Activated CD4-positive, alpha-beta memory T cell treated with anti-CD3 and anti-CD28 coated beads, Interleukin-2, amount 10 ng/mL, durations not matched to agents 7 days and 5 days (primary cell): ENCODE results near the gene LSM3. TPM values are rescaled to one million over a fixed set of nuclear protein-coding genes. Genes with fewer than 3 reads are reported as not detected.

Experiments
- CTCF ChIA-PET: fragments of 350-600 bp; sonication (Branson Sonifier 250); formaldehyde crosslinking; loops from one replicate; lab custom pipeline; 2021; ENCODE audit warnings: antibody characterized with exemption, inconsistent platforms; lab: Charles Lee
- POLR2A ChIA-PET: fragments of 350-600 bp; sonication (Branson Sonifier 250); formaldehyde crosslinking; loops from one replicate; lab custom pipeline; 2021; ENCODE audit warnings: antibody characterized with exemption; lab: Charles Lee
- DNase-seq: peaks from one replicate; pipeline ENCODE4 v3.0.0-alpha.2; 2020
- H3K27ac Mint-ChIP-seq: one replicate; pipeline ENCODE4 v1.8.0; 2021; ENCODE audit warnings: mild to moderate bottlenecking, mixed read lengths
- H3K27me3 Mint-ChIP-seq: one replicate; pipeline ENCODE4 v1.8.0; 2021; ENCODE audit warnings: mixed read lengths
- H3K36me3 Mint-ChIP-seq: one replicate; pipeline ENCODE4 v1.8.0; 2021; ENCODE audit warnings: low read depth, mixed read lengths
- H3K4me1 Mint-ChIP-seq: one replicate; pipeline ENCODE4 v1.8.0; 2021; ENCODE audit warnings: mixed read lengths
- H3K4me3 Mint-ChIP-seq: one replicate; pipeline ENCODE4 v1.8.0; 2021; ENCODE audit warnings: mild to moderate bottlenecking, mixed read lengths
- H3K9me3 Mint-ChIP-seq: one replicate; pipeline ENCODE4 v1.8.0; 2021; ENCODE audit warnings: mixed read lengths
- total RNA-seq, 2 experiments: library from RNA; stranded (reverse); gene quantifications; one replicate each; pipeline ENCODE4 v1.2.3, GENCODE V29; 2021

LSM3 gene
- total RNA-seq, 2 experiments from 2014 or later: 14.2 to 14.3 TPM

- ChIA-PET CTCF (interaction anchor here (1.7 kb wide), 1 partner anchor 28 kb away, joined by 6 read pairs; no protein-coding TSS in a partner anchor), POLR2A (no interaction called here)
- peaks cover 6% of the 10 kb centered on the region for H3K9me3 Mint-ChIP-seq
- H3K27ac Mint-ChIP-seq: no peak overlapping the region
- no peak for DNase-seq
- peaks cover 6% of the 10 kb centered on the region for H3K36me3 Mint-ChIP-seq
- H3K4me3 Mint-ChIP-seq: no peak overlapping the region
- peaks cover 6% of the 10 kb centered on the region for H3K4me1 Mint-ChIP-seq
- H3K27me3 Mint-ChIP-seq: peaks cover 29% of the 10 kb centered on the region
These were observed 53.4 kb downstream of the LSM3 start for GRCh38 chr3:14231998-14232501.

DNA sequence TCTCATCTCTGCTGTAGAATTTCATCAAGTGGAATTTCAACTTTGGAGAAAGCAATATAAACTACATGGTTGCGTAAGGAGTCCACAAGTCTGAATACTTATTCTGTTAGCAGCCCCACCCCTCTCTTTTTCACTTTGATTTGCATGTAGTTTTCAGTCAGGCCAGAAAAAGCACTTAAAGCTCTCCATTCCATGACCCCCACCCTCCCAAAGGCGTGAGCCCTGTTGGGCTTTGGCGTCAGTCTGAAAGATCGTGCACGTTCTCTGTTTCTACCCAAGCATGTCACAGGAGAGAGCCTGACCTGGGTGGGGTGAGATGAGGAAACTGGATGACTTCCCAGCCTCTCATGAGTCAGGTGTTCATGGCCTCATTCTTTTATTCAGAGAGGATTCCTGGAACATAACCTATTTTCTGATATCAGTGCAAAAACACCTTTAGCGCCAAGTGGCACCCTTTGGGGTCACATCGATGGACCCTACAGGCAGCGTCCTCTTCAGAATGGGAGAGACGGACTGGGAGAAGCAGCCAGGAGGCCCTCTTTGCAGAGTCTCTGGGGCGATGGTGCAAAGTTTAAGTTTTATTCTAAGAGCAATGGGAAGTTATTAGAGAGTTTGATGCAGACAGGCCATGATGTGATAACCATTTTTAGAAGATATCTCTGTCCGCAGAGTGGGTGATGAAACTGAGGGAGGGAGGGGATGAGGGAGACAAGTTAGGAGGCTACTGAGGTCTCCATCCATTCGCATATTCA lies 55.8 kb downstream of the LSM3 start:
- Mint-ChIP-seq H3K4me1 (peaks cover 6% of the 10 kb centered on the region), H3K36me3 (peaks cover 6% of the 10 kb centered on the region), H3K4me3 (no peak overlapping the region), H3K27me3 (peaks cover 32% of the 10 kb centered on the region), H3K9me3 (peaks cover 6% of the 10 kb centered on the region), H3K27ac (no peak overlapping the region)
- ChIA-PET POLR2A (no interaction called here), CTCF (no interaction called here)
- no peak for DNase-seq

GRCh38 chr3:14235003-14235911 lies 56.6 kb downstream of the LSM3 start:
- POLR2A ChIA-PET: no interaction called here

GRCh38 chr3:14235912-14236295 lies 57.3 kb downstream of the LSM3 start:
- DNase-seq: no peak
- Mint-ChIP-seq H3K9me3 (peaks cover 6% of the 10 kb centered on the region), H3K27me3 (peaks cover 34% of the 10 kb centered on the region), H3K4me3 (no peak overlapping the region), H3K4me1 (peaks cover 6% of the 10 kb centered on the region), H3K36me3 (peaks cover 6% of the 10 kb centered on the region), H3K27ac (no peak overlapping the region)
- POLR2A ChIA-PET: no interaction called here
- CTCF ChIA-PET: interaction anchor here (0.8 to 1.5 kb wide), 2 partner anchors 32 to 187 kb away, joined by 3 to 4 read pairs; no protein-coding TSS in a partner anchor

More at GRCh38 chr3:14235003-14235911, 56.6 kb downstream of the LSM3 start:
- H3K36me3 Mint-ChIP-seq: peaks cover 6% of the 10 kb centered on the region
- H3K27me3 Mint-ChIP-seq: peaks cover 32% of the 10 kb centered on the region
- CTCF ChIA-PET: interaction anchor here (0.8 to 1.5 kb wide), 2 partner anchors 31 to 187 kb away, joined by 3 to 4 read pairs; no protein-coding TSS in a partner anchor
- peaks cover 6% of the 10 kb centered on the region for H3K9me3 Mint-ChIP-seq
- H3K4me3 Mint-ChIP-seq: no peak overlapping the region
- H3K27ac Mint-ChIP-seq: no peak overlapping the region
- DNase-seq: no peak
- H3K4me1 Mint-ChIP-seq: peaks cover 6% of the 10 kb centered on the region

- Mint-ChIP-seq H3K4me3 (no peak overlapping the region), H3K4me1 (peaks cover 6% of the 10 kb centered on the region), H3K27ac (no peak overlapping the region), H3K36me3 (peaks cover 6% of the 10 kb centered on the region), H3K27me3 (peaks cover 24% of the 10 kb centered on the region), H3K9me3 (peaks cover 6% of the 10 kb centered on the region)
- DNase-seq: no peak
- POLR2A ChIA-PET: interaction anchor here (0.9 kb wide), 1 partner anchor 14 kb away, joined by 3 read pairs; no protein-coding TSS in a partner anchor
- CTCF ChIA-PET: interaction anchor here (0.9 kb wide), 1 partner anchor 33 kb away, joined by 3 read pairs; no protein-coding TSS in a partner anchor
These were observed 58.3 kb downstream of the LSM3 start for GRCh38 chr3:14236902-14237301.

- CTCF ChIA-PET: interaction anchor here (0.9 kb wide), 1 partner anchor 34 kb away, joined by 3 read pairs; no protein-coding TSS in a partner anchor
- H3K4me1 Mint-ChIP-seq: peaks cover 6% of the 10 kb centered on the region
- H3K27me3 Mint-ChIP-seq: peaks cover 26% of the 10 kb centered on the region
- H3K27ac Mint-ChIP-seq: no peak overlapping the region
- H3K4me3 Mint-ChIP-seq: no peak overlapping the region
- H3K9me3 Mint-ChIP-seq: peaks cover 6% of the 10 kb centered on the region
- DNase-seq: no peak
- POLR2A ChIA-PET: interaction anchor here (0.9 kb wide), 1 partner anchor 15 kb away, joined by 3 read pairs; no protein-coding TSS in a partner anchor
- H3K36me3 Mint-ChIP-seq: peaks cover 6% of the 10 kb centered on the region
These were observed 58.8 kb downstream of the LSM3 start for GRCh38 chr3:14237457-14237856.

- CTCF ChIA-PET: no interaction called here
These were observed 59.7 kb downstream of the LSM3 start for GRCh38 chr3:14238356-14238755.

GRCh38 chr3:14238930-14239329 lies 60.3 kb downstream of the LSM3 start:
- H3K4me3 Mint-ChIP-seq: no peak overlapping the region
- no peaks in the 10 kb centered on the region for H3K4me1 Mint-ChIP-seq
- H3K27ac Mint-ChIP-seq: no peak overlapping the region
- no peak for DNase-seq
- no peaks in the 10 kb centered on the region for H3K36me3 Mint-ChIP-seq
- peaks cover 21% of the 10 kb centered on the region for H3K27me3 Mint-ChIP-seq
- ChIA-PET CTCF (no interaction called here), POLR2A (no interaction called here)
- H3K9me3 Mint-ChIP-seq: no peaks in the 10 kb centered on the region

More at GRCh38 chr3:14238356-14238755, 59.7 kb downstream of the LSM3 start:
- H3K4me3 Mint-ChIP-seq: no peak overlapping the region
- peaks cover 4% of the 10 kb centered on the region for H3K9me3 Mint-ChIP-seq
- POLR2A ChIA-PET: no interaction called here
- DNase-seq: no peak
- H3K27ac Mint-ChIP-seq: no peak overlapping the region
- peaks cover 2% of the 10 kb centered on the region for H3K4me1 Mint-ChIP-seq
- peaks cover 3% of the 10 kb centered on the region for H3K36me3 Mint-ChIP-seq
- peaks cover 24% of the 10 kb centered on the region for H3K27me3 Mint-ChIP-seq

DNA sequence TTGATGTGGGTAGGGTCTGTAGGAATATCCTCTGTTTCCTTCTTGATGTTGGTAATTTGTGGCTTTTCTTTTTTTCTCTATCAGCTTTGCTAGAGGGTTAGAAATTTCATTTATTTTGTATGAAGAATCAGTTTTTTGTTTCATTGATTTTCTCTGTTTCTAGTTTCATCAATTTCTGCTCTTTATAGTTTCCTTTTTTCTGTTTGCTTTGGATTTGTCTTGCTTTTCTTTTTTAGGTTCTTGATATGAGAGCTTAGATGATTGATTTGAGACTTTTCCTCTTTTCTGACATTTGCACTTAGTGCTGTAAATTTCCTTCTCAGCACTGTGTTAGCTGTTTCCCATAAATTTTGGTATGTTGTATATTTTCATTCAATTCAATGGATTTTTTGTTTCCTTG lies 61.3 kb downstream of the LSM3 start:
- Mint-ChIP-seq H3K27me3 (peaks cover 24% of the 10 kb centered on the region), H3K9me3 (no peaks in the 10 kb centered on the region), H3K4me3 (no peak overlapping the region), H3K27ac (no peak overlapping the region), H3K36me3 (no peaks in the 10 kb centered on the region), H3K4me1 (no peaks in the 10 kb centered on the region)
- CTCF ChIA-PET: no interaction called here
- POLR2A ChIA-PET: no interaction called here
- DNase-seq: no peak

DNA sequence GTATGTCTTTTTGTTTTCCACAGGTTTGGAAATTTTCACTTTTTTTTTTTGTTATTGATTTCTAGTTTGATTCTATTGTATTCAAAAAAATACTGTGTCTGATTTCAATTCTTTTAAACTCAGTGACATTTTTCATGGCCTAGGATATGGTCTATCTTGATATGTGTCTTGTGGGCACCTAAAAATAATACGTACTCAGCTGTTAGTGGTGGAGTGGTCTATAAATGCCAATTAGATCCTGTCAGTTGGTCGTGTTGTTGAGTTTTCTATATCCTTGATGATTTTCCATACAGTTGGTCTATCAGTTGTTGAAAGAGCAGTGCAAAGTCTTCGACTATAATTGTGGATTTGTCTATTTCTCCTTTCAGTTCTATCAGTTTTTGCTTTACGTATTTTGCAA lies 61.7 kb downstream of the LSM3 start:
- no peak overlapping the region for H3K4me3 Mint-ChIP-seq
- H3K36me3 Mint-ChIP-seq: no peaks in the 10 kb centered on the region
- DNase-seq: no peak
- no peaks in the 10 kb centered on the region for H3K9me3 Mint-ChIP-seq
- H3K27ac Mint-ChIP-seq: no peak overlapping the region
- H3K4me1 Mint-ChIP-seq: no peaks in the 10 kb centered on the region
- CTCF ChIA-PET: no interaction called here
- H3K27me3 Mint-ChIP-seq: peaks cover 24% of the 10 kb centered on the region
- POLR2A ChIA-PET: no interaction called here

GRCh38 chr3:14241716-14242115 lies 63.1 kb downstream of the LSM3 start:
- POLR2A ChIA-PET: interaction anchor here (1.1 kb wide), 1 partner anchor 63 kb away, joined by 3 read pairs; the partner anchor contains the start of genes LSM3 and XPC
- no peak overlapping the region for H3K4me3 Mint-ChIP-seq
- H3K36me3 Mint-ChIP-seq: no peaks in the 10 kb centered on the region
- no peaks in the 10 kb centered on the region for H3K9me3 Mint-ChIP-seq
- CTCF ChIA-PET: no interaction called here
- no peak overlapping the region for H3K27ac Mint-ChIP-seq
- H3K27me3 Mint-ChIP-seq: peaks cover 24% of the 10 kb centered on the region
- no peak for DNase-seq
- H3K4me1 Mint-ChIP-seq: no peaks in the 10 kb centered on the region

DNA sequence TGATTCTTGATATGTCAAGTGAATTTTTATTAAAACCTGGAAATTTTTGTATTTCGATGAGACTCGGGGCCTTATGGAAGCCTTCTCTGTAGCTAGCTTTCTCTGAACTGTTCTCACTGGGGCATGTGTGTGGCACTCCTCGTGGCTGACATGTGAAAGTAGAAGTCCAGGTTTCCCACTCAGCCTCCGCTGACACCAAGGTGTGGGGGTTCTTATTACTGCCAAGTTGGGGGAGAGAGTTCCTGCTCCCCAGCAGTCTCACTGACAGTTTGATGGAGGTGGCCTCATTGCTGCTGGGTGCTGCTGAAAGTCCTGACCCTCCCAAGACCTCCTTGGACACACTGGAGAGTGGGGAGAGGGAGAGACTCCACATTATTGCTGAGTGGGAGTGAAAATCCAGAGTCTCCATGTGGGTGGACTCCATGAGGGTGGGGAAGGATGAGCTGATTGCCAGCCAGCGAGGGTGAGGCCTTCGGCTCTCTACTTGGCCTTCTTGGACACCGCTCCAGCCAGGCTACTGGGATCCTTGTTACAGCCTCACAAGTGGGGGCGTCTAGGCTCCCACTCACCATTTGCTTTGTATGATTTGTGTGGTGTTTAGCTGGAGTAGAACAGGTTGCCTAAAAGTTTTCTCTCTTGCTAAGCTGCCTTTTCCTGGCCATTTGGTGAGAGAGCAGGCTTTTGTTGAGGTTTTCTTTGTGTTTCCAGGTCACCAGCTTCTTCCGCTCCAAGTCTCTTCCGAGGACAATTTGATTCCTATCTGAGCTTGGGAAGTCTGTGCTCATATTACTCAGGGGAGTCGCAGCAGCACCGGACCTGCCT lies 64.1 kb downstream of the LSM3 start:
- Mint-ChIP-seq H3K27me3 (peaks cover 24% of the 10 kb centered on the region), H3K9me3 (no peaks in the 10 kb centered on the region), H3K4me3 (no peak overlapping the region), H3K27ac (no peak overlapping the region), H3K36me3 (no peaks in the 10 kb centered on the region), H3K4me1 (no peaks in the 10 kb centered on the region)
- DNase-seq: no peak
- ChIA-PET CTCF (interaction anchor here (1.6 kb wide), 1 partner anchor 39 kb away, joined by 3 read pairs; no protein-coding TSS in a partner anchor), POLR2A (no interaction called here)
